Keratinocyte (primary cell): ENCODE data around the gene PHYH. TPM values are rescaled to one million over a fixed set of nuclear protein-coding genes. Genes with fewer than 3 reads are reported as not detected.

Source experiments
- DNase-seq: peaks from one replicate; pipeline ENCODE4 v3.0.0-alpha.2; 2011; ENCODE audit warnings: low read depth, missing footprints, low spot score
- FAIRE-seq: peaks from 2 replicates; lab custom pipeline; 2011; peaks lifted over from hg19 to GRCh38; lab: Jason Lieb, UNC
- H2AFZ ChIP-seq: 2 replicates; pipeline ENCODE4 v1.6.0; 2012; ENCODE audit warnings: low read length, control low read depth, inconsistent platforms; ENCODE audit not compliant: control insufficient read depth
- H3K27ac ChIP-seq: 2 replicates; pipeline ENCODE4 v1.5.1; 2011; ENCODE audit warnings: low read length; ENCODE audit not compliant: control insufficient read depth, insufficient read depth
- H3K27me3 ChIP-seq: 3 replicates; pipeline ENCODE4 v1.6.0; 2011; ENCODE audit warnings: low read length; ENCODE audit not compliant: control insufficient read depth, insufficient read depth; ENCODE audit errors: extremely low read depth
- H3K36me3 ChIP-seq, 2 experiments: 2 replicates in 1 of 2; 3 replicates in 1 of 2; pipeline ENCODE4 v1.5.1; 2011; ENCODE audit warnings: low read length in 2 of 2, mild to moderate bottlenecking in 1 of 2; ENCODE audit not compliant: control insufficient read depth in 2 of 2, insufficient read depth in 2 of 2; ENCODE audit errors: extremely low read depth in 1 of 2
- H3K4me1 ChIP-seq: 3 replicates; pipeline ENCODE4 v1.5.1; 2011; ENCODE audit warnings: low read length; ENCODE audit not compliant: control insufficient read depth, insufficient read depth; ENCODE audit errors: extremely low read depth
- H3K4me2 ChIP-seq: 3 replicates; pipeline ENCODE4 v1.6.0; 2011; ENCODE audit warnings: low read depth, low read length; ENCODE audit not compliant: control insufficient read depth, insufficient read depth; ENCODE audit errors: extremely low read depth
- H3K4me3 ChIP-seq, 3 experiments: fragments of 200-600 bp in 1 of 3; sonication (generic) in 1 of 3; 2 replicates in 2 of 3; 3 replicates in 1 of 3; pipeline ENCODE4 v1.5.1; 2011 to 2016; ENCODE audit warnings: low read length in 3 of 3, mild to moderate bottlenecking in 3 of 3, control low read depth in 2 of 3, inconsistent platforms in 1 of 3, low read depth in 1 of 3, mixed read lengths in 1 of 3, mixed run types in 1 of 3, moderate library complexity in 1 of 3; ENCODE audit not compliant: control insufficient read depth in 2 of 3, insufficient read depth in 2 of 3; ENCODE audit errors: extremely low read depth in 1 of 3
- H3K79me2 ChIP-seq: 2 replicates; pipeline ENCODE4 v1.6.0; 2012; ENCODE audit warnings: low read length; ENCODE audit not compliant: control insufficient read depth, insufficient read depth
- H3K9ac ChIP-seq: 3 replicates; pipeline ENCODE4 v1.6.0; 2011; ENCODE audit warnings: low read length; ENCODE audit not compliant: control insufficient read depth, insufficient read depth; ENCODE audit errors: extremely low read depth
- H3K9me1 ChIP-seq: 3 replicates; pipeline ENCODE4 v1.6.0; 2011; ENCODE audit warnings: low read length; ENCODE audit not compliant: control insufficient read depth, insufficient read depth; ENCODE audit errors: extremely low read depth
- H3K9me3 ChIP-seq: 2 replicates; pipeline ENCODE4 v1.5.1; 2012; ENCODE audit warnings: low read depth, low read length; ENCODE audit not compliant: control insufficient read depth
- H4K20me1 ChIP-seq: 3 replicates; pipeline ENCODE4 v1.6.0; 2011; ENCODE audit warnings: low read length; ENCODE audit not compliant: control insufficient read depth, insufficient read depth; ENCODE audit errors: extremely low read depth
- CTCF ChIP-seq, 3 experiments: IDR thresholded peaks in 1 of 3; conservative IDR thresholded peaks in 1 of 3; optimal IDR thresholded peaks in 1 of 3; 2 replicates in 2 of 3; 3 replicates in 1 of 3; pipeline versions ENCODE3 to v1.5.1; 2011; ENCODE audit warnings: low read length in 3 of 3, mild to moderate bottlenecking in 3 of 3, moderate library complexity in 2 of 3, control low read depth in 1 of 3, inconsistent platforms in 1 of 3; ENCODE audit not compliant: insufficient read depth in 2 of 3; ENCODE audit errors: extremely low read depth in 1 of 3
- EZH2 ChIP-seq: IDR thresholded peaks from one replicate; pipeline ENCODE4 v1.6.1; 2012; ENCODE audit warnings: inconsistent platforms, mild to moderate bottlenecking, low read length, moderate library complexity
- dilution Hi-C: fragments of 300-500 bp; cut with MboI; formaldehyde crosslinking; loops from one replicate; pipeline ENCODE4 v1.7.0; 2020; ENCODE audit warnings: low sequenced_read_pairs; ENCODE audit not compliant: extremely low pct_ligation_motif_present
- polyA plus RNA-seq, 5 experiments: library from polyadenylated mRNA; depleted of rRNA in 3 of 5; stranded (reverse) in 3 of 5; stranded (forward) in 1 of 5; unstranded in 1 of 5; fragments of >200 nt; gene quantifications; 1 replicate in 1 of 5; 2 replicates in 3 of 5; 3 replicates in 1 of 5; pipeline versions ENCODE4 v1.2.1 to v1.2.3, GENCODE V29; 2011 to 2012; ENCODE audit warnings: missing spikeins in 2 of 5, low read depth in 1 of 5, low replicate concordance in 1 of 5

The PHYH gene
- polyA plus RNA-seq, 1 donor (not counting 4 experiments of a cell fraction or from before 2014, with no cell fraction given) = 11.5 TPM

GRCh38 chr10:13241613-13242012 lies 58.3 kb downstream of the PHYH start:
- Histone ChIP-seq H3K9ac (no peak overlapping the region), H3K9me1 (no peaks in the 10 kb centered on the region), H3K9me3 (no peaks in the 10 kb centered on the region), H3K79me2 (no peaks in the 10 kb centered on the region), H3K27me3 (no peaks in the 10 kb centered on the region), H3K4me1 (no peaks in the 10 kb centered on the region), H4K20me1 (no peaks in the 10 kb centered on the region), H3K4me2 (no peak overlapping the region), H3K36me3 (no peaks in the 10 kb centered on the region), H3K27ac (no peak overlapping the region), H3K4me3 (no peak overlapping the region), H2AFZ (no peak overlapping the region)
- FAIRE-seq = no peak
- no peak for TF ChIP-seq CTCF (optimal IDR thresholded peaks at IDR 0.05 in 1 of 3, IDR thresholded peaks at IDR 0.05 in 1 of 3, conservative IDR thresholded peaks at IDR 0.05 in 1 of 3; ENCODE audit: extremely low read depth in 1 of 3, insufficient read depth in 2 of 3, low read length in 3 of 3)
- TF ChIP-seq EZH2 = no peak
- DNase-seq = no peak
- dilution Hi-C loops = no loop called here

- dilution Hi-C loops = no loop called here
- H3K9me3 ChIP-seq = no peaks in the 10 kb centered on the region
- H3K36me3 ChIP-seq = no peaks in the 10 kb centered on the region
- H4K20me1 ChIP-seq = no peaks in the 10 kb centered on the region
- H3K4me1 ChIP-seq = no peaks in the 10 kb centered on the region
- no peak overlapping the region for H3K27ac ChIP-seq
- TF ChIP-seq CTCF (optimal IDR thresholded peaks at IDR 0.05 in 1 of 3, IDR thresholded peaks at IDR 0.05 in 1 of 3, conservative IDR thresholded peaks at IDR 0.05 in 1 of 3; ENCODE audit: extremely low read depth in 1 of 3, insufficient read depth in 2 of 3, low read length in 3 of 3) (no peak), EZH2 (no peak)
- H3K4me2 ChIP-seq = no peak overlapping the region
- no peak overlapping the region for H3K9ac ChIP-seq
- DNase-seq (no peak), FAIRE-seq (no peak)
- no peaks in the 10 kb centered on the region for H3K27me3 ChIP-seq
- H3K9me1 ChIP-seq = no peaks in the 10 kb centered on the region
- H3K4me3 ChIP-seq = no peak overlapping the region
- no peak overlapping the region for H2AFZ ChIP-seq
- no peaks in the 10 kb centered on the region for H3K79me2 ChIP-seq
Measured at GRCh38 chr10:13239923-13240322, 59.9 kb downstream of the PHYH start.
